NCI-H2081 treated with DMSO at 0.1 percent for 48 hours (cell line): ENCODE data around the gene CEP72.
"Not testable (repeated sequence)": the region's sequence is repeated elsewhere in the genome, so short reads cannot be mapped to it uniquely, and the experiment has no call there.

Experiments used
- DNase-seq: peaks from one replicate; lab custom pipeline; 2025; lab: John Stamatoyannopoulos, UW

The CEP72 gene

DNA sequence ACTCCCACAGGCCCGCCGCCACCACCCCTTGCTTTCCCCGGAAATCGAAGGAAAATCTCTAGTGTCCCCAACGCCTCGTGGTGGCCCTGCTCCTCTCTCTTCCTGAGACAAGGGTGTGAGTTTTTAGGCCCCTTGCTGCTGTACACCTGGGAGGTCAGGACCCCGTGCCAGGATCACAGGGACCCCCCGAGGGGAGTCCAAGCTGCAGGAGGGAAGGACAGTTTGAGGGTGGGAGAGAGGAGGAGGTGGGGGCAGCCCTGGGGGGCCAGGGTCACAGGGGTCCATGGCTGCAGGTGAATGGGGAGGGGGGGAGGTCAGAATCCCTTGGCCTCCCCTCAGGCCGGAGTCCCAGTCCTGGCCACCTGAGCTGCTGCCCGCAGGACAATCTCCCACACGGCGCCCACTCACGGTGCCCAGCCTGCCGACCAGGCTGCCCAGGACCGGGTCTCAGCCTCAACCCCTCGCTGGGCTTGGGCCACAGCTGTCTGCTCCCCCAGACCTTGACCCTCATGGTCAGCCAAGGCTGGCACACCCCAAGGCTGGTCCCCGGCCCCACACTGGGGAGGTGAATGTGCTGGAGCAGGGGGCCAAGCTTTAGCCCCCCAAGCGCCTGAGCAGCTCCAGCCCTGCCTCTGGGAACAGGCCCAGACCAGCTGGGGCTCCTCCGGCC lies 61.2 kb downstream of the CEP72 start:
- no peak for DNase-seq

DNA sequence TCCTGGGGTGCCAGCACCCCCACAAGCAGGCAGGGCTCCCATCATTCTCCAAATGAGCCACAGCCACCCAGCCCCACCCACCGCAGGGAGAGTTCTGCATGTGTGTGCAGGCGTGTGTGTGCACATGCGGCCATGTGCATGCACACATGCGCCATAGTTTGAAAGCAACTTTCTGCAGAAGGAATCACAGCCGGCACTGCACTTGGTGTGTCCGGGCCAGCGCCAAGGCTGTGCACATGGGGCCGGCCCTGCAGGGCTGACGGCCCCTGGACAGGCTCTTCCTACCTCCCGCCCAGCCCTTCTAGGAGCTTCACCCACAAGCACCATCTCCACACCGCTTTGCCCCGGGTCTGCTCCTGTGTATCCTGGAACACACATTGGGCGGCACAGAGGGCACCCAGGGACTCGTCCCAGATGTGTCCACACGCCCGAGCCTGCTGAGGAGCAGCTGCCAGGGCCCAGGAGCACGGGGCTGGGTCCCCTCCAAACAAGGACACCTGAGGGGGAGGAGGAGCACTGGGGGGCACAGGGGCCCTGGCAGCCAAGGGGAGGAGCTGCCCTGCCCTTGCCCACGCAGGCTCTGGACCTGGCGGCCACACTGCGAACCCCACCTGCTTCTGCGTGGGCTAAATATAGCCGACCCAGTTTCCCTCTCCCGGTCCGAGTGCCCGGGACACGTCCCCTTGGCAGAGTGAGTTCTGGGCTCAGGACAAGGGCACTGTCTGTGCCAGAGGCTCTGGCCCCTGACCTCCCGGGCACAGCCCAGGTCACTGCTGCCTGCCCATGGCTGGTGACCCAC lies 61.9 kb downstream of the CEP72 start:
- no peak for DNase-seq

DNA sequence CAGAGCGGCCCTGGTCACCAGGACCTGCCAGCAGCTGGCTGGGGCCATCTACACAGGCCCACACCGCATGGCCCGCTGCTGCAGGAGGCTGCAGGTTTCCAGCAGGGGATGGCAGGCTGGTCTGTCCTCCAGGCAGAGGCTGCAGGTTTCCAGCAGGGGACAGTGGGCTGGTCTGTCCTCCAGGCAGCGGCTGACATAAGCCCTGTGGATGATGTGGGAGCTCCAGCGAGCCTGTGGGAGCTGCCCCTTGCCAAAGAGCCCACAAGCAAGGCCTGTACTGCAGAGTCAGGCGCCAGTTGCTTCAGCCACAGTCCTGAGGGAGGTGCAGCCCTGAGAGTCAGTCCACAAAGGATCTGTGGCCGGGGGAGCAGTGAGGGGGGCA lies 62.5 kb downstream of the CEP72 start:
- DNase-seq: no peak

DNA sequence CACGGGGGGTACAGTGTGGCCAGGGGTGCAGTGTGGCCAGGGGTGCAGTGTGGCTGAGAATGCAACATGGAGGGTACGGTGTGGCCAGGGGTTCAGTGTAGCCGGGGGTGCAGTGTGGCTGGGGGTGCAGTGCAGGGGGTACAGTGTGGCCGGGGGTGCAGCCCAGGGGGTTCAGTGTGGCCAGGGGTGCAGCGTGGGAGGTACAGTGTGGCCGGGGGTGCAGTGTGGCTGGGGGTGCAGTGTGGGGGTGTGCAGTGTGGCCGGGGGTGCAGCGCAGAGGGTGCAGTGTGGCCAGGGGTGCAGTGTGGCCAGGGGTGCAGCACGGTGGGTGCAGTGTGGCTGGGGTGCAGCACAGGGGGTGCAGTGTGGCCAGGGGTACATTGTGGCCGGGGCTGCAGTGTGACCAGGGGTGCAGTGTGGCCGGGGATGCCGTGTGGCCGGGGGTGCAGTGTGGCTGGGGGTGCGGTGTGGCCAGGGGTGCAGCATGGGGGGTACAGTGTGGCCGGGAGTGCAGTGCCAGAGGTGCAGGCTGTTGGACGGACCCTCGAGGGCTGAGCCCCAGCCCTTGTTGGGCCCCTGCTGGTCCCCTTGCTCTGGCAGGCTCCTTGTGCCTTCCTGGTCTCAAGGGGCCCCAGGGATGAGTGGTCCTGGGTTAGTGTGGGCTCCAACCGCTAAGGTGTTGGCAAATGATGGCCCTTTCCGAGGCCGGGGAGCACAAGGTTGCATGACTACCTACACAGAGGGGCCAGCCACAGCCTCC lies 63.2 kb downstream of the CEP72 start:
- DNase-seq: no peak

DNA sequence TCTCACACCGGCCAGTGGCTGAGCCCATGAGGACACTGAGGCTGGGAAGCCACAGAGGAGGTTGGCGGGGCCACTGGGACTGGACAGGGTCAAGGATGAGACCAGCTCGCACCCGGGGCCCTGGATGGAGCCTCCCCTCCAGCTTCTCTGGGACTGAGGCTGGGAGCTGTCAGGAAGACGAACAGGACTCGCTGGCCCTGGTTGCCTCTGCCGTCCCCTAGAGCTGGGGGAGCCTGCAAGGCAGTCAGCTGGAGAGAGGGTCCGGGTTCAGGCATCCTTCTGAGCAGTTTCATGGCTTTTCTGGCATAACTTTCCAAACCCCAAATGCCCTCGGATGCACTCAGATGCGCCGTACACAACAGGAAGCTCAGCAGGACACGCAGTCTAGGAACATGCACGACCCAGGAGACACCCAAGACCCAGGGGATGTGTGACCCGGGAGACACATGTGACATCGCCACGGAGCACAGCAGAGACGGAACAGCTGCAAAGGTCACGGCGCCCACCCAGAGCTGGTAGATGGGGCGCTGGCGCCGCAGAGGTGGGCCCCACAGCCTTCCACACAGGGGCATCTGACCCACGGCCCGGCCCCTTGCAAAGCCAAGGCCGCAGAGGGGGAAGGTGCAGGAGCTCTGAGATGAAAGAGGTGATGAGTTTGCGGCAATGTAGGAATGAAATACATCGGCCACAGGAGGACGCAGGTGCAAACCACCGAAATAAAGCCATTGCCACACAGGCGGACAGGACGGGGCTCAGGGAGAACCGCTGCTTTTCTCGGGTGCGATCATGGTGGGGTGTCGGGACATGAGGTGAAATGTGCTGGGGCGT lies 63.9 kb downstream of the CEP72 start:
- DNase-seq: no peak

DNA sequence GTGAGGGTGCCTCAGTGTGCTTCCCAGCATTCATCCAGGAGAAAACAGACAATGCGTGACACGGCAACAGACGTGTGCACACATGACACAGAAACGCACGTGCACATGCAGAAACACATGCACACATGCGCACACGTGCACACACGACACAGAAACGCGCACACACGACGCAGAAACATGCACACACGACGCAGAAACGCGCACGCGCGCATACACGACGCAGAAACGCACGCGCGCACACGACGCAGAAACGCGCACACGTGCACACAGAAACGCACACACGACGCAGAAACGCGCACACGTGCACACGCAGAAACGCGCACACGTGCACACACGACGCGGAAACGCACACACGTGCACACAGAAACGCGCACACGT lies 64.5 kb downstream of the CEP72 start:
- DNase-seq: no peak

DNA sequence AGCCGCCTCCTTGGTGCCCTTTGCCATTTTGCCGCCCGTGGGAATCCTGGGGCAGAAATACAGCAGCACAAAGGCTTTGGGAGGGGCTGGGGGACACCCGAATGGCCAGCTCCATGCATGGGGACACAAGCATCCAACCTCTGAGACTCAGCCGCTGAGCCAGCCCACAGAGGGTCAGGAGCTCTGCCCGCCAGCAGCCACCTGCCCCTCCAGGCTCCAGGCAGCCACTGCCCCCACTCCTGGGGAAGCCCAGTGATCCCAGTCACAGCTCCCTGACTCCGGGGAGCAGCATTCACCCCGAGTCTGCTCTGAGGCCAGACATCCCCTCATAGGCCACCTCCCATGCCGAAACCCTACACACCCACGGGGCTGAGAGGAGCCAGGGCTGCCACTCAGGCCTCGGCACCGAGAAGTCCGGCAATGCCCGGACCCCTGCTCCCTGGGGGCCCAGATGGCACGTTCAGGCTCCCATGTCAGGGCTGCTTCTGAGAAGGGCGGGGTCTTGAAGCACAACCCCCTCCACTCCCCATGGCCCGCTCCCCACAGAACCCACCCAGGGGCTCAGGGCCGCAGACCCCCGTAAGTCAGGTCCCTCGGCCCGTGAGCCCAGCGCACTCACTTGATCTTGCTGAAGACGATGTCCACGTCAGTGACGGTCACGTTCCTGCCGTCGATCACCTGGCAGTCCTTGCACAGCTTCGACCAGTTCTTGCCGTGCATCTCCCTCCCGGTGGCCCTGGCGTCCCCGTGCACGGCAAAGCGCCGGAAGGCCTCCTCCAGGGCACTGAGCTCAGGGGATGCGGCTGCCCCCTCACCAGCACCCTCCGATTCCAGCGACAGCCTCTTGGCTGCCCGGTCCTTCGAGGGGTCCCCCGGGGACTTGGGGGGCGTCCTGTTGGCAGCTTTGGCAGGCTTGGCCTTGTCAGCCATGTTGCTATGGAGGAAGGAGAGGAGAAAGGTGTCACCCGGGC lies 65.3 kb downstream of the CEP72 start:
- DNase-seq: no peak

DNA sequence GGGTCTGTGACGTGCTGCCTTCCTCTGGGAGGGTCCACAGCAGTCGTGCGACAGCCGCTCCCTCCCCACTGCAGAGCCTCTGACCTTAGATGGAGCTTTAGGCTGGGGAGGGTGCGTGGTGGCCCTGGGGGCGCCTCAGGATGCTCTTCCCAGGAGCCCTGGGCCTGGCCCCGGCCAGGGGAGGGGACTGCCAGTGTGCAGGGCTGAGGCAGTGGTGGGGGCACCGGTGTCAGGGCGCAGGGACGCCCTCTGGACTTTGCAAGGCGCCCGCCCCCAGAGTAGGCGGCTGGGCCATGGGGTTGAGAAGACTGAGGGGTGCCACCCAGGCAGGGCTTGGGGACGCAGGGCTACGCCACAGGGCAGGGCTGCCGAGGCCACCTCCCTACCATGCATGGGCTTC lies 66.4 kb downstream of the CEP72 start:
- not testable (repeated sequence) for DNase-seq

DNA sequence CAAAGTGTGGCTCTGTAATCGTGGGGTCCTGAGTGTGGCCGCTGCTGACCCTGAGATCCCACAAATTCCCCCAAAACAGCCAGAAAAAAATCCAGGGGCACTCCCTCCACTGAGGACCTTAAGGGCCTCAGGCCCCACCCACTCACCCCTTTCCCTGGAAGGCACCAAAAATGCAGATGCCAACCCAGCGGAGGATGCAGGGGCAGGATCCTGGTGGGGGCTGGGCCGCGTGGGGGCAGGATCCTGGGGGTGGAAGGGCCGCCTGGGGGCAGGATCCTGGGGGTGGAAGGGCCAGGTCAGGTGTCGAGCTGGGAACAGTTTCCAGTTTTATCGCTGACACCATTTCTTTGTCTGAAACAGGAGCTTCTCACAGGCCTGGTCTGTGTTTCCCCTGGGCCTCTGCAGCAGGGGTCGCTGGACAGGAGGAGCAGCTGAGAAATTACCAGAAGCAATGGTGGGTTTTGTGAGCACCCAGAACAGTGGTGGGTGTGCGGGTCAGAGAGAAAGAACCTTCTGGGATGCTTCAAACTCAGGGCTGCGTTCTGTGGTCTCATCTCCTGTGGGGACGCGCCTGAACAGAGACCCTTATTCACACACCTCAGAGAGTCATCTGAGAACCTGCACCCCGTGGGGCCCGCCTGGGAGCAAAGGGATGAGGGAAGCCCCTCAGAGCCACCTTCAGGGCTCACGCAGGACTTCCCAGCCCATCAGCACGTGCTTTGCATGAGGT lies 67.2 kb downstream of the CEP72 start:
- DNase-seq: not testable (repeated sequence)

DNA sequence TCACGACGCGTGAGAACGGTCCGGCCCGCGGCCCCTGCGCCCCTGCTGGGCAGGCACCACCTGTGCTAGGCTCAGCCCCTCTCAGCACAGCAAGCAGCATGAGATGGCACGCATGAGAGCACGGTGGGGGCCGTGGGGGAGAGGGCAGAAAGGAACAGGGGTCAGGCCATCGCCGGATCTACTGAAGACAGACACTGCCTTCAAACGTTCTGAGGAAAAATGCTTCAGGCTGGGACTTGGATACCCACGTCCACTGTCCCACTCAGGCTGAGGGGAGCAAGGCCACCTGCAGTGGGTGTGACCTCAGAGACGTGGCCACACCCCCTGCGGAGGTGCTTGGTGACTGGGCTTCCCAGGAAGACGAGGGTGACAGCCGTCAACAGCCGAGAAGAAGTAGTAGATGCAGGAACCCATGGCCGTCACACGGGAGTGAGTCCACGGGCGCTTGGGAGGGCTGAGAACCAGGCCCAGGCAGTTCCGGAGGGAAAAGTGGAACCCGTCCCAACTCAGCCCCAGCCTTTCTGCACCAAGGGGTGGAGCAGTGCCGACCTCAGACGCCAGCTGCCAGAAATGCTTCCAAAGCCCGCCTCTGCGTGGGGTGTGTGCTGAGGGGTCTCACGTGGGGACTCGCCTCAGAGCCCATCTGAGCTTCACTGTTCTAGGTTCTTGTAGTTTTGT lies 68.1 kb downstream of the CEP72 start:
- not testable (repeated sequence) for DNase-seq

DNA sequence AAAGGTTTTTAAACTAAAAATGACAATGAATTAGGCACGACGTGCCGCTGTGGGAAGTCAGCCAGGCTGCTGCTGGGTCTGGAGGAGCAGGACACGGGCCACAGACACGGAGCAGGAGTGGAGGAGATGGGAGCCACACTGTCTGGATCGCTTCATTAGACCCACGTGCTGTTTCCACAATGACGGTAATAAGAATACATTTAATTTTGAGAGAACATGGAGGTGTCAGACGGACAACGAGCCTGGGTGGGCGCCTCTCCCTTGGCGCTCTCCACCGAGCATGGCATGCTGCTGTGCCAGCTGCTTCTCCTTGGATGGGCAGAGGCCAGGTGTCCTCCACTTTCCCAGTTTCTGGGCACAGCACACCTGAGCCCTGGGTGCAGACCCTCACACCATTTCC lies 68.7 kb downstream of the CEP72 start:
- DNase-seq: not testable (repeated sequence)

DNA sequence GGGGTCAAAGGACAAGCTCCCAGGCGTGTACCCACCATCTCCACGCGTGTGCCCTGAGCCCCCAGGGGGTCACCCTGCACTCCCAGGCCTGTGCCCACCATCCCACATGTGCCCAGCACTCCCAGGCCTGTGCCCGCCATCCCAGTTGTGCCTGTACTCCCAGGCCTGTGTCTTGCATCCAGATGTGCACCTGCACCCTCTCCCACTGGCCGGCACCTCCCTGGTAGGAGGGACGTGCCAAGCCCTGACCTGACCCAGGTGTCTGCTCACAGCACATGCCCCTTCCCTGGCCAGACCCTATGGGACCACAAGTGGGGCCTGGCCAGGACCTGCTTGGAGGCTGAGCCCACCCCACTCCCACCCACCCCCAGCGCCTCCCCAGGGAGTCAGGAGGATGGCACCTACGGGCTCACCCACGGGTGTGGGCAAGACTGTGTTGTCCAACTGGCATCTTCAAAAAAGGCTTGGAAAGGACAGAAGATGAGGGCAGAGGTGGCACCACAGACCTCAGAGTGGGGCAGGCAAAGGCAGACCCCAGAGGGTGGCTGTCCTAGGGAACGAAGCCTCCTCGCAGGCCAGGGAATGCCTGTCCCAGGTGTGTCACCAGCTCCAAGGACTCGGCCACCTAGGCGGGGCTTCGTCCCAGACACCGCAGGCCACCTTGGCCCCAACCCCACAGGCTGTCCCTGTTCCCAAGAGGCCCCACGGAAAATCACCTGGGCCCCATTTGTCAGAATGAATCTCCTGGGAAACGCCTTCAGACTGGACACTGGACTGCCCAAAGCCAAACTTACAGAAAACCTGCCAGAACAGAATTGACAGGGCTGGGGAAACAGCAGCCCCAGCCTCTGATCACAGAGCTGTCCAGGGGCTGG lies 69.4 kb downstream of the CEP72 start:
- not testable (repeated sequence) for DNase-seq

DNA sequence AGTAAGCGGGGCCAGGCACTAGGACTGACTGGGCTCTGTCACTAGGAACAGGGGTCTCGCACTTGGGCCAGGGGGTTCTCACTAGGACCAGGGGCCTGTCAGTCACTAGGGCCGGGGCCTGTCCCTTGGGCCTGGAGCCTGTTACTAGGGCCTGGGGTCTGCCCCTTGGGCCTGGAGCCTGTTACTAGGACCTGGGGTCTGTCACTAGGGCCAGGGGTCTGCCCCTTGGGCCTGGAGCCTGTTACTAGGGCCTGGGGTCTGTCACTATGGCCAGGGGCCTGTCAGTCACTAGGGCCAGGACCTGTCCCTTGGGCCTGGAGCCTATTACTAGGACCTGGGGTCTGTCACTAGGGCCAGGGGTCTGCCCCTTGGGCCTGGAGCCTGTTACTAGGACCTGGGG lies 70.1 kb downstream of the CEP72 start:
- DNase-seq: not testable (repeated sequence)

DNA sequence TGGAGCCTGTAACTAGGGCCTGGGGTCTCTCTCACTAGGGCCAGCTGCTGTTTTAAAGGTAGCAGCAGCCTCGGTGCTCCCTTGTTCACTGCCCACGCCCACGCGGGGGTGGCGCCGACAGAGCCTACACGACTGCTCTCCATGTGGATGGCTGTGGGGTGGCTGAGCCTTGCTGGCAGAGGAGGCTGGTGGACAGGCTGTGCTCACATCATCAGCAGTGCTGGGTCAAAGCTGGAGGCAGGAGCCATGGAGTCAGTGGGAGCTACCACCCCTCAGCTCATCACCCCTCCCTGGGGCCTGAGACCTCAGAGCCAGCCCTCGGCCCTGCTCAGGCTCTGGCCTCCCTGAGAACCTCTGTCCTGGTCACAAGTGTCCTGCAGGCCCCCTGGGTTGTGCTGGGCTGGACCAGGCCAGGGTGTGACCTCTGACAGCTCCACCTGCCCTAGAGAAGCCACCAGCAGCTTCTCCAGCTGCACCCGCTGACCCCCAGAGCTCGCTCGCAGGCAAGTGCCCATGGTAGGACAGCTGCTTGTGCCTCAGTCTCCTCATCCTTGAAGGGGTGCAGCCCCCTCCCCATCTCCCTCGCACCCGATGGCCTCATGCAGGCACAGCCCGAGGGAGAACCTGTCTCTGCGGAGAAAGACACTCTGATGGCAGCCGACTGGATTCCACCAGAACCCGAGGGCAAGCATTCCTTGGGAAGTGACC lies 70.7 kb downstream of the CEP72 start:
- not testable (repeated sequence) for DNase-seq

DNA sequence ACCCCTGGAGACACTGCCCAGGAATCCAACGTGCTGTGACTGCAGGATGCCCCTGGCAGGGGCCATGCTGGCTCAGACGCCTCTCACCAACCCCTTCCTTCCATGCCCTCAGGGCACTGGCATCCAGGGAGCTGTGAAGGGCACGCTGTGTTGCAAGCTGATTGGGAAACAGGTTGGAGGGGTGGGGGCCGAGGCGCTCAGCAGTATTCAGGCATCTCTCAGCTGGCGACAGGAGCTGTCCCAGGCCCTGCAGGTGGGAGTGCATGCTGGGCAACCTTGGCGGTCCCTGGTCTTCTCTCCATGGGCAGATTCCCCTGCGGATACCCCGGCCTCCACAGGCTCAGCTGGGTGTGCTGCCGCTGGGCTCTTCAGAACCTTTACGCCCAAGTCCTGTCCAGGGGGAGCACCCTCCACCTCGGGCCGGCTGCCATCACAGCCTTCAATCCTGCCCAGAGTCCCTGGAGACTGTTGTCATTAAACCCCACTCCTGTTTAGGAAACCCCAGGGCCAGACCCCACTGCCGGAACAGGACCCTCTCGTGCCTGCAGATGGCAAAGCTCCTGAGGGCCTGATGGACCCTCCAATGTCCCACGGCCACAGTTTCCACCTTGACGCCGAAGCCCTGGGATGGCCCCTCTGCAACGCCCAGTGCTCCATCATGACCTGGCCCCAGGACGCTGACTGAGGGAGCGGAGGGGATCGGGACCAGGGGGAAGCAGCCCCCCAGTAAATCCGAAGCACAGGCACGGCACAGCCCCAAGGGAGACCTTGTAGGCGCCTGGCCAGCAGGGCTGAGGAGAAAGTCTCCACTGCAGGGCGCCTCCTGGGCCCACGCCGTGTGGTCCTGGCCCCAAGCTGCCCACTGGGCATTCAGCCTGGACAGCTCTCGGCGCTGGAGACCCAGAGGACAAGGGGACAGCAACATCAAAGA lies 71.7 kb downstream of the CEP72 start:
- no peak for DNase-seq

DNA sequence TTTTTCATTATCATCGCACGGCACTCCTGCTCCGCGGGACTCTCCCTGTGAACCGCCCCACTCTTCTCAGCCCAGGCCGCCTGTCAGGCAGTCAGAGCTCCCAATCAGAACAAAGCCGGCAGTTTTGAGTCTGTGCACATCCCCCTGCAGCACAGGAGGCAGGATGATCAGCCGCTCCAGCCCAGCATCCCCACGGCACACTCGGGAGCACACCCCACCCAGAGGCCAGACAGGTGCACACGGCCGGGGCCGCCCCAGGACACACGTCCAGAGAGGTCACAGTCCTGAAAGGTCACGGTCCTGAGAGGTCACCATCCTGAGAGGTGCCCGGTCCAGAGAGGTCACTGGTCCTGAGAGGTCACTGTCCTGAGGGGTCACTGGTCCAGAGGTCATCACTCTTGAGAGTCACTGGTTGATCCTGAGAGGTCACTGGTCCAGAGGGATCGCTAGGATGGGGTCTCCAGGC lies 72.6 kb downstream of the CEP72 start:
- no peak for DNase-seq
